Bladder microvascular endothelial cell (primary cell): ENCODE measurements around the gene HS3ST2. TPM values are rescaled to one million over a fixed set of nuclear protein-coding genes. Genes with fewer than 3 reads are reported as not detected.

ENCODE experiments used
- total RNA-seq: library from RNA; depleted of rRNA; stranded (reverse); fragments of >200 nt; gene quantifications from 2 replicates; pipeline ENCODE4 v1.2.3, GENCODE V29; 2014

HS3ST2 gene
- total RNA-seq, result not detected in 2 replicates

GRCh38 chr16:22813948-22814710, at the start of gene HS3ST2:
Gene HS3ST2, plus strand, starts transcription at chr16:22814162. Its CDS starts 449 bp downstream, at chr16:22814611.

